Measurements from ENCODE around the gene MEST.

Gene MEST

GRCh38 chr7:130488392-130489139, 3.3 kb upstream of the MEST start:
- no peak overlapping the region for H3K9ac ChIP-seq (ENCODE audit: low read length)
- no peak overlapping the region for H3K4me3 ChIP-seq (ENCODE audit: low read length)
- peaks cover 4% of the 10 kb centered on the region for H3K27me3 ChIP-seq (ENCODE audit: control insufficient read depth, insufficient read depth, low read length)

GRCh38 chr7:130489140-130489983, 2.5 kb upstream of the MEST start:
- no peak overlapping the region for H3K4me3 ChIP-seq (ENCODE audit: low read length)
- no peaks in the 10 kb centered on the region for H3K9me3 ChIP-seq (ENCODE audit: control insufficient read depth, low read length)
- H3K9ac ChIP-seq (ENCODE audit: low read length): no peak overlapping the region
- H3K4me1 ChIP-seq (ENCODE audit: control insufficient read depth, insufficient read depth, low read length): peaks cover 22% of the 10 kb centered on the region
- no peaks in the 10 kb centered on the region for H3K36me3 ChIP-seq (ENCODE audit: control insufficient read depth, insufficient read depth, low read length)
- H3K27me3 ChIP-seq (ENCODE audit: control insufficient read depth, insufficient read depth, low read length): peaks cover 4% of the 10 kb centered on the region

More at GRCh38 chr7:130488392-130489139, 3.3 kb upstream of the MEST start:
- Histone ChIP-seq H3K4me1 (ENCODE audit: control insufficient read depth, insufficient read depth, low read length) (peaks cover 22% of the 10 kb centered on the region), H3K9me3 (ENCODE audit: control insufficient read depth, low read length) (no peaks in the 10 kb centered on the region), H3K36me3 (ENCODE audit: control insufficient read depth, insufficient read depth, low read length) (no peaks in the 10 kb centered on the region)

- H3K4me3 ChIP-seq (ENCODE audit: low read length): no peak overlapping the region
- H3K27me3 ChIP-seq (ENCODE audit: control insufficient read depth, insufficient read depth, low read length): peaks cover 4% of the 10 kb centered on the region
- H3K4me1 ChIP-seq (ENCODE audit: control insufficient read depth, insufficient read depth, low read length): peaks cover 21% of the 10 kb centered on the region
- no peaks in the 10 kb centered on the region for H3K36me3 ChIP-seq (ENCODE audit: control insufficient read depth, insufficient read depth, low read length)
- H3K9me3 ChIP-seq (ENCODE audit: control insufficient read depth, low read length): no peaks in the 10 kb centered on the region
- no peak overlapping the region for H3K9ac ChIP-seq (ENCODE audit: low read length)
Observed at GRCh38 chr7:130490311-130490791, 1.5 kb upstream of the MEST start.

DNA sequence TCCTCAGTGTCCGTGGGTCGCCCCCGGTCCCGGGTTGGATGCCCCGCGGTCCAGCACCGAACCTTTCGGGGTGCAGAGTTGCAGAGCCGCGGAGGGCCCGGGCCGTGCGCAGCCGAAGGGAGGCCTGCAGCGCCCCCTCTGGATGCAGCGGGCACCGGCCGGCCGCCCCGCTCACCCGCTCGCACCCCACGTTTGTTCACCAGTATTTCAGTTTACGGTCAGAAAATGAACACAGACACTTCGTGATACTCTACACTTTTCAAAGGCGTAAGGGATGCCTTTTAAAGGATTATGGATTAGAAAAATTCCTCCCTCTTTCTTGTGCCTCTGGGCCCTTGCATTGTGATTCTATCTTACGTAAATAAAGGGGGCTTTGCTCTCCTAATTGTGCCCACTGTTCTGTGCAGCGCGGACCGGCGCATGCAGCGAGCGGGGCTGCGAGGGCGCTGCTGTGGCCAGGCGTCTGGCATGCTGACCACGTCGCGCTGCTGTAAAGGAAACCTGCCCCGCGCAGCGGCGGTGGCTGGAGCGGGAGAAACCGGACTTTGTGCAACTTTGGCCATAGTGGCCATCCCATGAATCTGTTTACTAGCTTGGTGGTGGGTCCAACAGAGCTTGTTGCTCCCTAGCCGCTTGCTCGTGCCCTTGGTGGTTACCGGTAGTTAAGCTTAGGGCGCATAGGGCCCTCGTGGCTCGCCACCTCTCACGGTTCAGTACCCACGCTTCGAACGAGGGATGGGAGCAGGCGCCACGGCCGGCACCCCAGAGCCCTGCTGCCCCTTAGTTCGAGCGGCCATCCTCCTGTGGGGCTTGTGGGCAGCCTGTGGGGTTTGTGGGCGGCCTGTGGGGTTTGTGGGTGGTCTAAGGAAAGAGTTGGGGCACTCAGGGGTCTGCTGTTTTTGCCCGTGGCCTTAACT, 739 bp upstream of the MEST start:
- peaks cover 4% of the 10 kb centered on the region for H3K27me3 ChIP-seq (ENCODE audit: control insufficient read depth, insufficient read depth, low read length)
- peaks cover 13% of the 10 kb centered on the region for H3K4me1 ChIP-seq (ENCODE audit: control insufficient read depth, insufficient read depth, low read length)
- H3K4me3 ChIP-seq (ENCODE audit: low read length): no peak overlapping the region
- H3K9ac ChIP-seq (ENCODE audit: low read length): no peak overlapping the region
- no peaks in the 10 kb centered on the region for H3K36me3 ChIP-seq (ENCODE audit: control insufficient read depth, insufficient read depth, low read length)
- H3K9me3 ChIP-seq (ENCODE audit: control insufficient read depth, low read length): no peaks in the 10 kb centered on the region

- Histone ChIP-seq H3K4me1 (ENCODE audit: control insufficient read depth, insufficient read depth, low read length) (peaks cover 7% of the 10 kb centered on the region), H3K36me3 (ENCODE audit: control insufficient read depth, insufficient read depth, low read length) (no peaks in the 10 kb centered on the region), H3K27me3 (ENCODE audit: control insufficient read depth, insufficient read depth, low read length) (peaks cover 4% of the 10 kb centered on the region), H3K9me3 (ENCODE audit: control insufficient read depth, low read length) (no peaks in the 10 kb centered on the region), H3K9ac (ENCODE audit: low read length) (no peak overlapping the region), H3K4me3 (ENCODE audit: low read length) (no peak overlapping the region)
Observed at GRCh38 chr7:130492523-130493274, 814 bp downstream of the MEST start.

- H3K9me3 ChIP-seq (ENCODE audit: control insufficient read depth, low read length): no peaks in the 10 kb centered on the region
- H3K9ac ChIP-seq (ENCODE audit: low read length): no peak overlapping the region
- H3K27me3 ChIP-seq (ENCODE audit: control insufficient read depth, insufficient read depth, low read length): peaks cover 4% of the 10 kb centered on the region
- H3K4me3 ChIP-seq (ENCODE audit: low read length): no peak overlapping the region
- H3K4me1 ChIP-seq (ENCODE audit: control insufficient read depth, insufficient read depth, low read length): peaks cover 7% of the 10 kb centered on the region
- no peaks in the 10 kb centered on the region for H3K36me3 ChIP-seq (ENCODE audit: control insufficient read depth, insufficient read depth, low read length)
Observed at GRCh38 chr7:130493275-130493873, 1.5 kb downstream of the MEST start.

DNA sequence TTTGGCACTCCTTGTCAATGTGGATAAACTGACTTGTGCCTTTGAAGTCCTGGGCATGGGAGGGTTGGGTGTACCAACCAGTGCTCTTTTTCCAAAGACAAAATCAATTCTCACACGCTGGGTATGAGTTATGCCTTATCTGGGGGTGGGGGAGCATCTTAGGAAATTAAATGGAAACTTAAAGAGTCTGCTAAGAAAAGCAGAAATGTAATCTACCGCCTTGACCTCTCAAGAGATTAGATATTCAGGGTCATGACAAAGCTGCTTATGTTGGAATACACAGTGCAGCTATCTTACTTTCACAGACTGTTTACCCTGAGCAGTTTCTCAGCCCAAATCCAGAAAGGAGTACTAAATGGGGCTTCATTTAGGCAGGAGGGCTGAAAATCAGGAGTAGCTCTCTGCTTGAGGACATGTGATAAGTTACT, 2.6 kb downstream of the MEST start:
- Histone ChIP-seq H3K4me1 (ENCODE audit: control insufficient read depth, insufficient read depth, low read length) (peaks cover 2% of the 10 kb centered on the region), H3K4me3 (ENCODE audit: low read length) (no peak overlapping the region), H3K36me3 (ENCODE audit: control insufficient read depth, insufficient read depth, low read length) (no peaks in the 10 kb centered on the region), H3K27me3 (ENCODE audit: control insufficient read depth, insufficient read depth, low read length) (peaks cover 4% of the 10 kb centered on the region), H3K9ac (ENCODE audit: low read length) (no peak overlapping the region), H3K9me3 (ENCODE audit: control insufficient read depth, low read length) (no peaks in the 10 kb centered on the region)

- H3K27me3 ChIP-seq (ENCODE audit: control insufficient read depth, insufficient read depth, low read length): no peaks in the 10 kb centered on the region
- H3K4me1 ChIP-seq (ENCODE audit: control insufficient read depth, insufficient read depth, low read length): no peaks in the 10 kb centered on the region
- no peak overlapping the region for H3K4me3 ChIP-seq (ENCODE audit: low read length)
- H3K9ac ChIP-seq (ENCODE audit: low read length): no peak overlapping the region
- no peaks in the 10 kb centered on the region for H3K9me3 ChIP-seq (ENCODE audit: control insufficient read depth, low read length)
- no peaks in the 10 kb centered on the region for H3K36me3 ChIP-seq (ENCODE audit: control insufficient read depth, insufficient read depth, low read length)
Observed at GRCh38 chr7:130500463-130500862, 8.6 kb downstream of the MEST start.

GRCh38 chr7:130500910-130501309, 9.0 kb downstream of the MEST start:
- Histone ChIP-seq H3K9ac (ENCODE audit: low read length) (no peak overlapping the region), H3K4me3 (ENCODE audit: low read length) (no peak overlapping the region), H3K36me3 (ENCODE audit: control insufficient read depth, insufficient read depth, low read length) (no peaks in the 10 kb centered on the region), H3K9me3 (ENCODE audit: control insufficient read depth, low read length) (no peaks in the 10 kb centered on the region), H3K4me1 (ENCODE audit: control insufficient read depth, insufficient read depth, low read length) (no peaks in the 10 kb centered on the region), H3K27me3 (ENCODE audit: control insufficient read depth, insufficient read depth, low read length) (no peaks in the 10 kb centered on the region)

DNA sequence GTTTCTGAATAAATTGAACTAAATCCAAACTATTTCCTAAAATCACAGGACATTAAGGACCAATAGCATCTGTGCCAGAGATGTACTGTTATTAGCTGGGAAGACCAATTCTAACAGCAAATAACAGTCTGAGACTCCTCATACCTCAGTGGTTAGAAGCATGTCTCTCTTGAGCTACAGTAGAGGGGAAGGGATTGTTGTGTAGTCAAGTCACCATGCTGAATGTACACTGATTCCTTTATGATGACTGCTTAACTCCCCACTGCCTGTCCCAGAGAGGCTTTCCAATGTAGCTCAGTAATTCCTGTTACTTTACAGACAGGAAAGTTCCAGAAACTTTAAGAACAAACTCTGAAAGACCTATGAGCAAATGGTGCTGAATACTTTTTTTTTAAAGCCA, 13.9 kb downstream of the MEST start:
- no peaks in the 10 kb centered on the region for H3K4me1 ChIP-seq (ENCODE audit: control insufficient read depth, insufficient read depth, low read length)
- no peak overlapping the region for H3K9ac ChIP-seq (ENCODE audit: low read length)
- no peaks in the 10 kb centered on the region for H3K27me3 ChIP-seq (ENCODE audit: control insufficient read depth, insufficient read depth, low read length)
- no peaks in the 10 kb centered on the region for H3K36me3 ChIP-seq (ENCODE audit: control insufficient read depth, insufficient read depth, low read length)
- no peaks in the 10 kb centered on the region for H3K9me3 ChIP-seq (ENCODE audit: control insufficient read depth, low read length)
- no peak overlapping the region for H3K4me3 ChIP-seq (ENCODE audit: low read length)

DNA sequence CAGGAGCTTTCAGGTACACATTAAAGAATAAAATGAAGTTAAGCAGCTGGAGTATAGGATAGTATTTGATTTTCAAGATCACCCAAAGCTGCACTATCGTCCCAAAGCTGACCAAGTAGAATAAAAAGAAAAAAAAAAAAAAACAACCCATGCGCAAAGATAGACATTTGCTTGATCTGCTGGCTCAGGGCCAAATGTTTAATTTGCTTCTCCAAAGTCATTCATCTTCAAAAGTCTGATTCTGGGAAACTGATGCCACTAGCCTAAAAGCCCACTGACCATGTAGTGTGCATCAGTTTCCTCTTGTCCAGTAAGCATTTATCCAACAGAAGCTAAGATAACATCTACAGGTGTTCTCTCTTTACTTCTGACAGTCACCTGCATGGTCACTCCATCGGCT, 14.5 kb downstream of the MEST start:
- Histone ChIP-seq H3K36me3 (ENCODE audit: control insufficient read depth, insufficient read depth, low read length) (no peaks in the 10 kb centered on the region), H3K4me3 (ENCODE audit: low read length) (no peak overlapping the region)

More for the DNA sequence above, 14.5 kb downstream of the MEST start:
- Histone ChIP-seq H3K4me1 (ENCODE audit: control insufficient read depth, insufficient read depth, low read length) (no peaks in the 10 kb centered on the region), H3K27me3 (ENCODE audit: control insufficient read depth, insufficient read depth, low read length) (no peaks in the 10 kb centered on the region), H3K9ac (ENCODE audit: low read length) (no peak overlapping the region), H3K9me3 (ENCODE audit: control insufficient read depth, low read length) (no peaks in the 10 kb centered on the region)

All from mucosa of stomach (tissue), 1 donor.